B cell (primary cell): ENCODE measurements around the gene OTULINL. TPM values are rescaled to one million over a fixed set of nuclear protein-coding genes. Genes with fewer than 3 reads are reported as not detected.

ENCODE experiments used
- ATAC-seq: fragments of 200-7000 bp; cut with Tn5 transposase; one replicate; pipeline ENCODE4 v1.10.0; 2021; ENCODE audit warnings: low read depth, mild to moderate bottlenecking, moderate number of reproducible peaks, moderate library complexity
- CTCF ChIA-PET: fragments of 350-600 bp; sonication (Branson Sonifier 250); formaldehyde crosslinking; loops from one replicate; lab custom pipeline; 2021; ENCODE audit warnings: antibody characterized with exemption, inconsistent platforms; lab: Charles Lee
- POLR2A ChIA-PET: fragments of 350-600 bp; sonication (Branson Sonifier 250); formaldehyde crosslinking; loops from one replicate; lab custom pipeline; 2021; ENCODE audit warnings: antibody characterized with exemption; lab: Charles Lee
- DNase-seq: peaks from one replicate; pipeline ENCODE4 v3.0.0; 2013
- H2AFZ ChIP-seq: 2 replicates; pipeline ENCODE4 v1.6.1; 2012; ENCODE audit warnings: mild to moderate bottlenecking, low read depth, low read length; ENCODE audit not compliant: insufficient read depth, poor library complexity, severe bottlenecking
- H3K27ac ChIP-seq, 2 donors: 1 replicate in 1 of 2; 2 replicates in 1 of 2; pipeline ENCODE4 v1.5.1; 2012 to 2013; ENCODE audit warnings: low read length in 2 of 2, mild to moderate bottlenecking in 2 of 2, moderate library complexity in 1 of 2
- H3K27me3 ChIP-seq, 4 experiments: fragments of 200-600 bp in 1 of 4; sonication (generic) in 1 of 4; replicated peaks in 1 of 4; 1 replicate in 2 of 4; 2 replicates in 2 of 4; pipeline versions ENCODE4 v1.6.1 to v1.7.0; 2013 to 2016; ENCODE audit warnings: low read length in 3 of 4, mild to moderate bottlenecking in 2 of 4, mixed read lengths in 1 of 4, moderate library complexity in 1 of 4; ENCODE audit not compliant: insufficient read depth in 4 of 4, control insufficient read depth in 3 of 4; ENCODE audit errors: control extremely low read depth in 1 of 4
- H3K36me3 ChIP-seq, 2 experiments: replicated peaks in 1 of 2; 1 replicate in 1 of 2; 2 replicates in 1 of 2; pipeline versions ENCODE4 v1.6.1 to v1.7.1; 2013; ENCODE audit warnings: low read length in 1 of 2; ENCODE audit not compliant: insufficient read depth in 2 of 2, control insufficient read depth in 1 of 2; ENCODE audit errors: control extremely low read depth in 1 of 2, extremely low read depth in 1 of 2
- H3K4me1 ChIP-seq, 2 donors: fragments of 200-600 bp in 1 of 2; sonication (generic) in 1 of 2; 1 replicate in 1 of 2; 2 replicates in 1 of 2; pipeline versions ENCODE4 v1.5.1 to v1.6.1; 2013 to 2017; ENCODE audit warnings: low read length in 2 of 2; ENCODE audit not compliant: control insufficient read depth in 2 of 2, insufficient read depth in 2 of 2
- H3K4me2 ChIP-seq: replicated peaks from 2 replicates; pipeline ENCODE3; 2012; ENCODE audit warnings: mild to moderate bottlenecking, low read depth, low read length; ENCODE audit not compliant: poor library complexity, severe bottlenecking
- H3K4me3 ChIP-seq, 5 experiments: fragments of 200-600 bp in 1 of 5; sonication (generic) in 1 of 5; 1 replicate in 3 of 5; 2 replicates in 2 of 5; pipeline versions ENCODE4 v1.5.1 to v1.7.0; 2011 to 2016; ENCODE audit warnings: low read length in 4 of 5, mild to moderate bottlenecking in 4 of 5, low read depth in 2 of 5, control low read depth in 1 of 5, moderate library complexity in 1 of 5; ENCODE audit not compliant: insufficient read depth in 1 of 5; ENCODE audit errors: control extremely low read depth in 1 of 5, extremely low read depth in 1 of 5
- H3K79me2 ChIP-seq: fragments of 200-600 bp; sonication (generic); one replicate; pipeline ENCODE4 v1.6.0; 2016; ENCODE audit warnings: low read length; ENCODE audit not compliant: control insufficient read depth, insufficient read depth
- H3K9ac ChIP-seq: fragments of 200-600 bp; sonication (generic); 2 replicates; pipeline ENCODE4 v1.6.1; 2017; ENCODE audit warnings: mild to moderate bottlenecking, low read length, moderate library complexity
- H3K9me3 ChIP-seq, 3 donors: one replicate each; pipeline versions ENCODE4 v1.6.1 to v1.7.1; 2013; ENCODE audit warnings: low read length in 2 of 3; ENCODE audit not compliant: control insufficient read depth in 2 of 3, insufficient read depth in 1 of 3; ENCODE audit errors: control extremely low read depth in 1 of 3
- H4K20me1 ChIP-seq: 2 replicates; pipeline ENCODE4 v1.6.0; 2012; ENCODE audit warnings: mild to moderate bottlenecking, low read length; ENCODE audit not compliant: insufficient read depth, control insufficient read depth, poor library complexity, severe bottlenecking
- H3K27ac Mint-ChIP-seq: one replicate; pipeline ENCODE4 v1.8.0; 2021; ENCODE audit warnings: mixed read lengths
- H3K27me3 Mint-ChIP-seq: one replicate; pipeline ENCODE4 v1.8.0; 2021; ENCODE audit warnings: mixed read lengths
- H3K4me1 Mint-ChIP-seq: one replicate; pipeline ENCODE4 v1.8.0; 2021; ENCODE audit warnings: mixed read lengths
- H3K4me3 Mint-ChIP-seq: one replicate; pipeline ENCODE4 v1.8.0; 2021; ENCODE audit warnings: mixed read lengths
- H3K9me3 Mint-ChIP-seq: one replicate; pipeline ENCODE4 v1.8.0; 2022; ENCODE audit warnings: mixed read lengths; ENCODE audit not compliant: insufficient read depth
- CTCF ChIP-seq: fragments of 200-600 bp; IDR thresholded peaks from one replicate; pipeline ENCODE4 v1.8.0; 2022; ENCODE audit warnings: antibody characterized with exemption, mild to moderate bottlenecking
- EZH2 ChIP-seq: IDR thresholded peaks from 2 replicates; pipeline ENCODE4 v1.6.1; 2012; ENCODE audit warnings: borderline replicate concordance, low read depth, mild to moderate bottlenecking, moderate library complexity, low read length; ENCODE audit not compliant: insufficient read depth, poor library complexity, severe bottlenecking
- WGBS: methylation state at CpG from one replicate; pipeline ENCODE4 v1.1.5; 2013; ENCODE audit warnings: missing lambda C conversion rate; ENCODE audit not compliant: insufficient coverage; 5-methylcytosine and 5-hydroxymethylcytosine counted together
- intact Hi-C: fragments of 100-400 bp; cut with micrococcal nuclease; formaldehyde crosslinking; loops from one replicate; pipeline ENCODE4 v1.10.0; 2022
- polyA plus RNA-seq: library from polyadenylated mRNA; depleted of rRNA; stranded (reverse); fragments of >200 nt; gene quantifications from 2 replicates; pipeline ENCODE4 v1.2.3, GENCODE V29; 2012
- total RNA-seq, 2 donors: library from RNA; stranded (reverse); fragments of 120-200 nt in 1 of 2; gene quantifications; 1 replicate in 1 of 2; 2 replicates in 1 of 2; pipeline versions ENCODE4 v1.2.3 to v1.2.4, GENCODE V29; 2013 to 2022

The OTULINL gene
- total and polyA plus RNA-seq, 2 donors (not counting 1 experiment from before 2014, with no cell fraction given) = 0.33 to 0.81 TPM

- WGBS = no CpG with 5 or more reads among the region's 1 CpG
- ATAC-seq (no peak), DNase-seq (no peak)
- Mint-ChIP-seq H3K27ac (no peak overlapping the region), H3K4me1 (no peaks in the 10 kb centered on the region), H3K9me3 (no peaks in the 10 kb centered on the region), H3K4me3 (no peak overlapping the region), H3K27me3 (peaks cover 4% of the 10 kb centered on the region)
- POLR2A ChIA-PET = no interaction called here
- Histone ChIP-seq H3K27ac (no peak overlapping the region), H2AFZ (no peak overlapping the region), H3K4me1 (no peaks in the 10 kb centered on the region), H4K20me1 (no peaks in the 10 kb centered on the region), H3K79me2 (no peaks in the 10 kb centered on the region), H3K4me3 (no peak overlapping the region), H3K9me3 (peaks cover 0 to 6% (median 0%) of the 10 kb centered on the region in 3 donors), H3K4me2 (no peak overlapping the region), H3K36me3 (no peaks in the 10 kb centered on the region), H3K9ac (no peak overlapping the region), H3K27me3 (no peaks in the 10 kb centered on the region)
- intact Hi-C loops = no loop called here
- TF ChIP-seq CTCF (no peak), EZH2 (no peak)
- CTCF ChIA-PET = no interaction called here
Observed at GRCh38 chr5:14603141-14603540, 21.5 kb downstream of the OTULINL start.

- CTCF ChIA-PET = no interaction called here
Observed at GRCh38 chr5:14607104-14607503, 25.5 kb downstream of the OTULINL start.

More at GRCh38 chr5:14607104-14607503, 25.5 kb downstream of the OTULINL start:
- H3K4me2 ChIP-seq = no peak overlapping the region
- intact Hi-C loops = no loop called here
- H3K9ac ChIP-seq = no peak overlapping the region
- POLR2A ChIA-PET = no interaction called here
- WGBS = 58% methylated on average over 4 of the region's 8 CpGs
- TF ChIP-seq CTCF = no peak
- TF ChIP-seq EZH2 = no peak
- no peak overlapping the region for H3K27ac Mint-ChIP-seq
- peaks cover 0 to 6% (median 0%) of the 10 kb centered on the region in 3 donors for H3K9me3 ChIP-seq
- no peak overlapping the region for H3K27ac ChIP-seq
- peaks cover 4% of the 10 kb centered on the region for H3K27me3 Mint-ChIP-seq
- no peaks in the 10 kb centered on the region for H3K9me3 Mint-ChIP-seq
- H3K79me2 ChIP-seq = no peaks in the 10 kb centered on the region
- DNase-seq (no peak), ATAC-seq (no peak)
- H3K27me3 ChIP-seq = no peaks in the 10 kb centered on the region
- H3K4me3 ChIP-seq = no peak overlapping the region
- no peaks in the 10 kb centered on the region for H4K20me1 ChIP-seq
- H3K4me1 Mint-ChIP-seq = no peaks in the 10 kb centered on the region
- H3K36me3 ChIP-seq = no peaks in the 10 kb centered on the region
- H3K4me3 Mint-ChIP-seq = no peak overlapping the region
- H2AFZ ChIP-seq = no peak overlapping the region
- no peaks in the 10 kb centered on the region for H3K4me1 ChIP-seq
